Left ventricle myocardium inferior (tissue), 1 donor: ENCODE results near the gene SLITRK3. TPM values are rescaled to one million over a fixed set of nuclear protein-coding genes. Genes with fewer than 3 reads are reported as not detected.

Source experiments
- DNase-seq: peaks from one replicate; pipeline ENCODE4 v3.0.0-alpha.2; 2020
- H3K27ac ChIP-seq: fragments of 200-600 bp; replicated peaks from 2 replicates; pipeline ENCODE4 v1.8.0; 2021
- H3K27me3 ChIP-seq: fragments of 200-600 bp; 2 replicates; pipeline ENCODE4 v1.8.0; 2021; ENCODE audit warnings: low read depth
- H3K36me3 ChIP-seq: fragments of 200-600 bp; 2 replicates; pipeline ENCODE4 v1.8.0; 2021
- H3K4me1 ChIP-seq: fragments of 200-600 bp; 2 replicates; pipeline ENCODE4 v1.8.0; 2021
- H3K4me3 ChIP-seq: fragments of 200-600 bp; 2 replicates; pipeline ENCODE4 v1.8.0; 2021; ENCODE audit warnings: mild to moderate bottlenecking, moderate library complexity
- H3K9me3 ChIP-seq: fragments of 200-600 bp; replicated peaks from 2 replicates; pipeline ENCODE4 v1.8.0; 2021
- intact Hi-C: fragments of 100-400 bp; cut with micrococcal nuclease; formaldehyde crosslinking; loops from one replicate; pipeline ENCODE4 v1.11.0; 2022
- total RNA-seq: library from RNA; stranded (reverse); fragmentation: NEBNext Ultra II Directional; extraction: Animal tissue kit (Norgen Biotek cat#: 25700); gene quantifications from one replicate; pipeline ENCODE4 v1.2.1, GENCODE V29; 2021
- TF ChIP-seq, protein P1 (sequence below): fragments of 200-600 bp; IDR thresholded peaks from 2 replicates; pipeline ENCODE4 v1.8.0; 2021; ENCODE audit warnings: antibody characterized with exemption, mild to moderate bottlenecking, borderline replicate concordance
- donor health status: DM: no; HTN: yes; CAD: no; lungs with severe emphysema.

SLITRK3 gene
- total RNA-seq, 1 donor from 2014 or later = not detected

GRCh38 chr3:165217739-165218138 is 21.6 kb upstream of the SLITRK3 start:
- Histone ChIP-seq H3K4me3 (no peak overlapping the region), H3K4me1 (no peaks in the 10 kb centered on the region), H3K9me3 (no peaks in the 10 kb centered on the region), H3K27me3 (peaks cover 5% of the 10 kb centered on the region), H3K27ac (no peak overlapping the region), H3K36me3 (no peaks in the 10 kb centered on the region)
- no peak for DNase-seq
- intact Hi-C loops = no loop called here
- TF ChIP-seq, protein P1, sequence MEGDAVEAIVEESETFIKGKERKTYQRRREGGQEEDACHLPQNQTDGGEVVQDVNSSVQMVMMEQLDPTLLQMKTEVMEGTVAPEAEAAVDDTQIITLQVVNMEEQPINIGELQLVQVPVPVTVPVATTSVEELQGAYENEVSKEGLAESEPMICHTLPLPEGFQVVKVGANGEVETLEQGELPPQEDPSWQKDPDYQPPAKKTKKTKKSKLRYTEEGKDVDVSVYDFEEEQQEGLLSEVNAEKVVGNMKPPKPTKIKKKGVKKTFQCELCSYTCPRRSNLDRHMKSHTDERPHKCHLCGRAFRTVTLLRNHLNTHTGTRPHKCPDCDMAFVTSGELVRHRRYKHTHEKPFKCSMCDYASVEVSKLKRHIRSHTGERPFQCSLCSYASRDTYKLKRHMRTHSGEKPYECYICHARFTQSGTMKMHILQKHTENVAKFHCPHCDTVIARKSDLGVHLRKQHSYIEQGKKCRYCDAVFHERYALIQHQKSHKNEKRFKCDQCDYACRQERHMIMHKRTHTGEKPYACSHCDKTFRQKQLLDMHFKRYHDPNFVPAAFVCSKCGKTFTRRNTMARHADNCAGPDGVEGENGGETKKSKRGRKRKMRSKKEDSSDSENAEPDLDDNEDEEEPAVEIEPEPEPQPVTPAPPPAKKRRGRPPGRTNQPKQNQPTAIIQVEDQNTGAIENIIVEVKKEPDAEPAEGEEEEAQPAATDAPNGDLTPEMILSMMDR = no peak

- TF ChIP-seq, protein P1 = no peak
- Histone ChIP-seq H3K27me3 (no peaks in the 10 kb centered on the region), H3K4me1 (no peaks in the 10 kb centered on the region), H3K9me3 (no peaks in the 10 kb centered on the region), H3K36me3 (no peaks in the 10 kb centered on the region), H3K27ac (no peak overlapping the region), H3K4me3 (no peak overlapping the region)
- no peak for DNase-seq
- intact Hi-C loops = no loop called here
Observed at GRCh38 chr3:165212580-165212979, 16.4 kb upstream of the SLITRK3 start.

GRCh38 chr3:165211721-165212120 is 15.5 kb upstream of the SLITRK3 start:
- Histone ChIP-seq H3K9me3 (no peaks in the 10 kb centered on the region), H3K27ac (no peak overlapping the region), H3K4me3 (no peak overlapping the region), H3K4me1 (no peaks in the 10 kb centered on the region), H3K27me3 (peaks cover 7% of the 10 kb centered on the region), H3K36me3 (no peaks in the 10 kb centered on the region)
- intact Hi-C loops = no loop called here
- DNase-seq = no peak
- TF ChIP-seq, protein P1 = no peak

GRCh38 chr3:165210727-165211126 is 14.5 kb upstream of the SLITRK3 start:
- Histone ChIP-seq H3K27ac (no peak overlapping the region), H3K9me3 (no peaks in the 10 kb centered on the region), H3K27me3 (peaks cover 13% of the 10 kb centered on the region), H3K36me3 (no peaks in the 10 kb centered on the region), H3K4me3 (no peak overlapping the region), H3K4me1 (no peaks in the 10 kb centered on the region)
- intact Hi-C loops = no loop called here
- TF ChIP-seq, protein P1 = no peak
- DNase-seq = no peak

DNA sequence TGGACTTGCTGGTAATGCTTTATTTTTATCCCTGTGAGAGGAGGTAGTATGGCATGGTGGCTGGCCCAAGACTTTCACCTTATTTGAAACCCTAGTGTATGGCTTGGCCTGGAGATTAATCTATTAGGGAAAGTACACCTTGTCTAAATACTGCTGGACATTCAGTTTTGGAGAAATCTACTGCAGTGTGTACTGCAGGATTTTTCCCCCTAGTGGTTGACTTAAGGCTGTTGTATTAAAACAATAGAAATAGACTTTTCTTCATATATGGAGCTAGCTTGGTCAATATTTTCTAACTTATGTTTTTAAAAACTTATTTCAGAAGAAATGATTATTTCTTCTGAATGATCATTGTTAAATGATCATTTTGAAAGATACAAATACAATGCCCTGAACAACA is 13.9 kb upstream of the SLITRK3 start:
- TF ChIP-seq, protein P1 = peak; percentile 19
- intact Hi-C loops = no loop called here
- H3K9me3 ChIP-seq = no peaks in the 10 kb centered on the region
- H3K4me3 ChIP-seq = no peak overlapping the region
- H3K27me3 ChIP-seq = peaks cover 13% of the 10 kb centered on the region
- no peak for DNase-seq
- H3K4me1 ChIP-seq = no peaks in the 10 kb centered on the region
- no peaks in the 10 kb centered on the region for H3K36me3 ChIP-seq
- no peak overlapping the region for H3K27ac ChIP-seq
